ENCODE results near the gene DMD.
"Not testable (repeated sequence)": the region's sequence is repeated elsewhere in the genome, so short reads cannot be mapped to it uniquely, and the experiment has no call there.

The DMD gene

GRCh38 chrX:31388946-31389345 is 1822.4 kb downstream of the DMD start:
- H3K4me3 ChIP-seq (ENCODE audit: low read length), result no peak overlapping the region
- no peak for DNase-seq (ENCODE audit: low read depth, low spot score)

GRCh38 chrX:31384471-31384870 is 1826.9 kb downstream of the DMD start:
- DNase-seq (ENCODE audit: low read depth, low spot score), result no peak
- no peak overlapping the region for H3K4me3 ChIP-seq (ENCODE audit: low read length)

GRCh38 chrX:31383991-31384390 is 1827.4 kb downstream of the DMD start:
- H3K4me3 ChIP-seq (ENCODE audit: low read length), result no peak overlapping the region
- DNase-seq (ENCODE audit: low read depth, low spot score), result no peak

- not testable (repeated sequence) for DNase-seq (ENCODE audit: low read depth, low spot score); H3K4me3 ChIP-seq (ENCODE audit: low read length)
These were observed 1832.4 kb downstream of the DMD start for GRCh38 chrX:31378973-31379372.

GRCh38 chrX:31377821-31378220 is 1833.5 kb downstream of the DMD start:
- not testable (repeated sequence) for DNase-seq (ENCODE audit: low read depth, low spot score); H3K4me3 ChIP-seq (ENCODE audit: low read length)

- no peak overlapping the region for H3K4me3 ChIP-seq (ENCODE audit: low read length)
- no peak for DNase-seq (ENCODE audit: low read depth, low spot score)
These were observed 1834.8 kb downstream of the DMD start for GRCh38 chrX:31376408-31377022.

- no peak for DNase-seq (ENCODE audit: low read depth, low spot score)
- H3K4me3 ChIP-seq (ENCODE audit: low read length), result no peak overlapping the region
These were observed 1836.6 kb downstream of the DMD start for GRCh38 chrX:31374786-31375185.

- no peak for DNase-seq (ENCODE audit: low read depth, low spot score)
- no peak overlapping the region for H3K4me3 ChIP-seq (ENCODE audit: low read length)
These were observed 1839.4 kb downstream of the DMD start for GRCh38 chrX:31371956-31372355.

GRCh38 chrX:31367816-31368215 is 1843.5 kb downstream of the DMD start:
- H3K4me3 ChIP-seq (ENCODE audit: low read length), result no peak overlapping the region
- DNase-seq (ENCODE audit: low read depth, low spot score), result no peak

- DNase-seq (ENCODE audit: low read depth, low spot score), result no peak
- H3K4me3 ChIP-seq (ENCODE audit: low read length), result no peak overlapping the region
These were observed 1845.3 kb downstream of the DMD start for GRCh38 chrX:31366041-31366440.

GRCh38 chrX:31356275-31357212 is 1854.8 kb downstream of the DMD start:
- no peak overlapping the region for H3K4me3 ChIP-seq (ENCODE audit: low read length)
- no peak for DNase-seq (ENCODE audit: low read depth, low spot score)

- DNase-seq (ENCODE audit: low read depth, low spot score), result no peak
These were observed 1856.0 kb downstream of the DMD start for GRCh38 chrX:31355206-31355955.

GRCh38 chrX:31353095-31353494 is 1858.3 kb downstream of the DMD start:
- no peak for DNase-seq (ENCODE audit: low read depth, low spot score)
- H3K4me3 ChIP-seq (ENCODE audit: low read length), result no peak overlapping the region

More at GRCh38 chrX:31355206-31355955, 1856.0 kb downstream of the DMD start:
- H3K4me3 ChIP-seq (ENCODE audit: low read length), result no peak overlapping the region

GRCh38 chrX:31350808-31351074 is 1860.6 kb downstream of the DMD start:
- H3K4me3 ChIP-seq (ENCODE audit: low read length), result no peak overlapping the region
- DNase-seq (ENCODE audit: low read depth, low spot score), result no peak

- no peak for DNase-seq (ENCODE audit: low read depth, low spot score)
- no peak overlapping the region for H3K4me3 ChIP-seq (ENCODE audit: low read length)
These were observed 1861.8 kb downstream of the DMD start for GRCh38 chrX:31349515-31349914.

GRCh38 chrX:31340587-31340986 is 1870.8 kb downstream of the DMD start:
- DNase-seq (ENCODE audit: low read depth, low spot score), result no peak
- H3K4me3 ChIP-seq (ENCODE audit: low read length), result no peak overlapping the region

GRCh38 chrX:31338991-31339350 is 1872.4 kb downstream of the DMD start:
- DNase-seq (ENCODE audit: low read depth, low spot score), result no peak
- no peak overlapping the region for H3K4me3 ChIP-seq (ENCODE audit: low read length)

- no peak overlapping the region for H3K4me3 ChIP-seq (ENCODE audit: low read length)
These were observed 1874.0 kb downstream of the DMD start for GRCh38 chrX:31337332-31337731.

GRCh38 chrX:31336419-31336818 is 1874.9 kb downstream of the DMD start:
- H3K4me3 ChIP-seq (ENCODE audit: low read length), result no peak overlapping the region
- no peak for DNase-seq (ENCODE audit: low read depth, low spot score)

More at GRCh38 chrX:31337332-31337731, 1874.0 kb downstream of the DMD start:
- DNase-seq (ENCODE audit: low read depth, low spot score), result no peak

GRCh38 chrX:31334997-31335396 is 1876.4 kb downstream of the DMD start:
- no peak overlapping the region for H3K4me3 ChIP-seq (ENCODE audit: low read length)
- no peak for DNase-seq (ENCODE audit: low read depth, low spot score)

Measured in Jurkat, Clone E6-1 (cell line).